Stimulated activated CD8-positive, alpha-beta memory T cell treated with anti-CD3 and anti-CD28 coated beads, Interleukin-4, amount 100 ng/mL, for 48 hours (primary cell): ENCODE data around the gene ALK.
A peak's percentile ranks its signal among the peaks of the same experiment; 100 is the strongest.

Experiments used
- DNase-seq: peaks from one replicate; pipeline ENCODE4 v3.0.0-alpha.2; 2020

The ALK gene

DNA sequence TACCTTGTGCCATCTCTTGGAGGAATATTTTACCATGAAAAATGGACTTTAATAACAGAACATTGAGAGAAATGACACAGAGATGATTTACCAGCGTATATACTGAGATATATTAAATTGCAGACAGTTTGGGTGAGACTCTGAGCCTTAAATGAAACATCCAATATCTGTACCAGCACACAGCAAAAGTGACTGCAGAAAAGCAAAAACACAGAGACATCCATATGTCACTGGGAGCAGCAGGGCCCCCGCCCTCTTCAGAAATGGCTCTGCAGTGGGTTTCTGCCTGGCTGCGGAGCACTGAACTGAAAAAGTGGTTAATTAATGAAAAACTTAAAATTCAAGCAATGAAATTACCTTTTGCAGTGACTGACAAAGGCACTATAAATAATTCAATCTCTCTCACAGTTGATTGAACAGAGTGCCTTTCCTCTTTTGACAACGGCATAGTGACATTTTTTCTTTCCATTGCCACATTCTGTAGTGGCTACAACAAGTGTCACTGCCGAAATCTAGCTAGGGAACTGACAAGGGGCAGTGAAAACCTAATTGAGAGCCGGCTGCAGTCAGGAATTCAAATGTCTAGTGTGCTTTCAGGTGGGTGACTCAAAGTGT, 353.4 kb downstream of the ALK start:
- DNase-seq: no peak

DNA sequence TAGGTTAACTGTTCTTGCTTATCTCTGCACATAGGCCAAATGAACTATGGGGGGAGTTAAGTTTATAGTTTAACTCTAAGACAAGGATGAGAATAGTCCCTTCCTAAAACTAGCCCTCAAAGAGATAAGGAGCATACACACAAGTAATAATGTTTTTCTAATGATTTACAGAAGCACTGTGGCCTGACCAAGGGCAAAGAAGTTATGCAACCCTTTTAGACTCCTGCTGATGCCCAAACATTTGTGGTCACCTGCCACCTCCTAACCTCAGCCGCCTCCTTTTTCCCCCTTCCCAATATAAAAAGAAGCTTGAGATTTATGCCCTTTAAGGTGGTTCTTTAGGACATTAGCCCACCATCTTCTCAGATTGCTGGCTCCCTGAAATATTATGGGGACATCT, 357.7 kb downstream of the ALK start:
- DNase-seq: no peak

DNA sequence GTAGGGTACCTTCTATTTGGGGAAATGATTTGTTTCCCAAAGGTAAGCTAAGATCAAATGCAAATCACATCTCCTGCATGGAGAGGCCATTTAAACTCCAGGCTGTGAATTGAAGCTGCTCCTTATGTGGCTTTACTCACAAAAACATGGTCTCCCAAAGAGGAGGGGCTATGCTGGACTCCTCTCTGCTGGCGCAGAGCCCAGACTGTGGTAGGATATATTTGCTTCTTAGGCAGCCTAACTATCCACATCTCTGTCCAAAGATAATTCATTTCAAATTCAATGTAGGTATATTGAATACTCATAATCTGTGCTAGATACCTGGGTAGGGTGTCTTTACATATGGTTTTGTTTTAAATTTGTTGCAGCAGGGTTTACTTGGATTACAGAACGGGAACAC, 358.5 kb downstream of the ALK start:
- no peak for DNase-seq

DNA sequence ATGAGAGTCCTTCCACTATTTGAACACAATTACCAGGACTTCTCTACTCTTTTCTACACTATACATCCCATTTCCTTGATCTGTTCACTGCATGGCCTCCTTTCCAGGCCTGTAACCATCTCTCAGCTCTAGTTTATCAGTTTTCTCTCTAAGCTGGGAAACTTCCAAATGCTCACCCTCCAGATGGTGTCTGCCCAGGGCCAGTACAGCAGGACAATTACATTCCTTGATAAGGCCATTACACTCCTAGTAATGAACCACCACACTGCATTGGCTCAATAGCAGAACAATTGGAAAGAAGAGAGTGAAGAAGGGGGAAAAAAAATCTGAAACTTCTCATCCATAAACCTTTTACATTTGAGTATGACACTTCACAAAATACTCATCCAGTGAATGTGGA, 359.1 kb downstream of the ALK start:
- no peak for DNase-seq

DNA sequence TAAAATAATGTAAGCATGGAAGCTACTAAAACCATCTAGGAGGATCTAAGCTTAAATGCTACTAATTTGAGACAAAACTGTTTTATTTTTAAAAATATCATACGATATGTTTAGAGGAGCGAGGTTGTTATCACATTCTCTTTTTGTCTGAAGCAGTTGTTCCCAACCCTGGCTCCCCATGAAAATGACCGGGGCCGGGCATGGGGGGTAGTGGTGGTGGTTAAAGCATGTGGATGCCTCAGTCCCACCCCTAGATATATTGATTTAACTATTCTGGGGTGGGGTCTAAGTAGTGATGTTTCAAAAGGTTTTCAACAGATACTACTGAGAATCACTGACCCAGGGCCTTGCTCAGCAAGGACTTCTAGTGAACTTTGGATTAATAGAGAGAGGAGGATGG, 359.8 kb downstream of the ALK start:
- DNase-seq: no peak

DNA sequence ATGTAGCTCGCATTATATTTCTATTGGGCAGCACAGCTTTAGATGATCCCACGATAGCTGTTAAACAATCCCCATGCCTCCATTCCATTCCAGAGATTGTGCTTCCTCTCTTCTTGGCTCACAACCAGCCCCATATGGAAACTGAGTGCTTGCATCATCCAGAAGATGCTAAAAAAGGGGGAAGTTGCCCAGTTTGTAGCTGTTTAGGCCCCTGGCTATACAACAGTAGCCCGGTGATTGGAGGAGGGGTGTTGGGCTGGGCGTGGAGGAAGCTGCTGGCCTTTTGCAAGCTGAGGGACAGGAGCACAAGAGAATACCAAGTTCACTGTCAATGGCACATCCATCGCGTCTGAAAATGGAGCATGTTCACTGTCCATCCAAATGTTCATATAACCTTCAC, 360.2 kb downstream of the ALK start:
- DNase-seq: no peak

DNA sequence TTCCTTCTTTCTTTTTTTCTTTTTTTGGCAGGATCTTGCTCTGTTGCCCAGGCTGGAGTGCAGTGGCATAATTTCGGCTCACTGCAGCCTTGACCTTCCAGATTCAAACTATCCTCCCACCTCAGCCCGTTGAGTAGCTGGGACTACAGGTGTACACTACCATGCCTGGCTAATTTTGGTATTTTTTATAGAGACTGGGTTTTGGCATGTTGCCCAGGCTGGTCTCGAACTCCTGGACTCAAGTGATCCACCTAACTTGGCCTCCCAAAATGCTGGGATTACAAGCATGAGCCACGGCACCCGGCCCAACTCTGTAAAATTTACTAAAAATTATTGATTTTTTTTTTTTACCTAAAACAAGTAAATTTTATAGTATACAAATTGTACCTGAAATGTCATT, 360.8 kb downstream of the ALK start:
- DNase-seq: no peak

DNA sequence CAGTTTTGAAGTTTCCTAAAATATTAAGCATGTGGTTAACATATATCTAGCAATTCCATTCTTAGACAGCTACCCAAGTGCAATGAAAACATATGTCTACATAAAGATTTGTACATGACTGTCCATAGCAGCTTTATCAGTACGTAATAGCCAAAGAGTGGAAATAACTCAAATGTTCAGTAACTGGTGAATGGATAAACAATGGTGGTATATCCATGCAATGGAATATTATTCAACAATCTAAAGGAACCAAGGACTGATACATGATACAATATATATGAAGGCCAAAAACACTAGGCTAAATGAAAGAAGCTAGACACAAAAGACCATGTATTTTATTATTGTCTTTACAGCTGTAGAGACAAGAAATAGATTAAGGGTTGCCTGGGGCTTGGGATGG, 361.4 kb downstream of the ALK start:
- DNase-seq: no peak

DNA sequence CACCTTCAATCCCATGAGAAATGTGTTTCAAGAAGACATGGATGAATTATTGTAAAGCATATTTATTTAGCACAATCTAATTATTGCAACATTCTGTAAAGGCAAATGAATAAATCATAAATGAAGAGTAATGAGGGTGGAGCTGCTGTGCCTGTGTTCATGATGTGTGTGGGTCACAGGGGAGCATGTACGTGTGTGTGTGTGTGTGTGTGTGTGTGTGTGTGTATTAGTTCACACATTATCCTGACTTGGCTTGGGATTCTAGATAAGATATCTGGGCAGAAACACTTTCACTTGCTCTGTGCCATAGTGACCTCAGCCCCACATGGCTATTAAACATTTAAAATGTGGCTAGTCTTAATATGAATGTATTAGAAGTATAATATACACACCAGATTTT, 361.8 kb downstream of the ALK start:
- no peak for DNase-seq

DNA sequence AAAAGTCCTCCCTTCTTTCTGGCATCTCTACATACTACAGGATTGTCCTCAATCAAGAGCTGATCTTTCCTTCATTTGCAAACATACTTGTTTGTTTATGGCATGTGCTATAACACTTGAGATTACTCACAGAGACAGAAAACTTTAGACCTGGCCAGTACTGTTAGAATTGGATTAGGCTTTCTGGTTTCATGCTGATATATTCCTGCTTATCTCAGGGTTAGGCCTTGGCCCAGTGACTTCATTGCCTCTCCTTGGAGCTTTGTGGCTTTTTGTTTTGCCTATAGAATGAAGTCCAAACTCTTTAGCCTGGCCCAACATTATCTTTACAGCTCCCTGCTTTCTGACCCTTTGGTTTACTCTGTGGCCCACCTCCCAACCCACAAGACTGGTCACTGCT, 363.3 kb downstream of the ALK start:
- DNase-seq: no peak

DNA sequence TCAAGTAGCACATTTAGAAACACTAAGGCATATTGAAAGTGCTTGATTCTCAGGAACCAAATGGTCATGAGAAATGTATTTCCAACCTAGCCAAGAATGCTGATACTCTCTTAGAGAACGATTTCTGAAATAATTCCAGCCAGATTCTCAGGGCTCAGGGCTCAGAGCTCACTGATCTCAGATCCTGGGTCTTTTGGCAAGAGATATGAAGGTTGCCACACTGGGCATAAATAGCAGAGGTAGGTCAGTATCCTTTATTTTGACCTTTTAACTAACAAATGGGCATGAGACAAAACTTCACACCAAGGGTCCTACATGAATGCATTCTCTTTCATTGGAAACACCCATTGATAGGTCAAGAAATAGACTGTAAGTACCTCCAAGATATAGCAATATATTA, 364.1 kb downstream of the ALK start:
- no peak for DNase-seq

DNA sequence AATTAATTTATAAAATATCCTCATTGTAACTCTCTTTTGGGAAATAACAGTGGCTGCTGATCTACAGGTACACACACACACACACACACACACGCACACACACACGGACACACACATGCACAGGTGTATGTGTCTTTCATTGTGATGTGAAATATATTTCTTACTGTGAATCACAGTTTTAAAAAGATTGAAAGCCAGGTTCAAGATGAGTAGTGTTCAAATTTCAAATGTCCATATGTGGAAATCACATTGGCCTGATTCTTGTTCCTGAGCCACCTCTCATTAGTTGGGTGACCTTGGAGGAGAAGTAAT, 372.4 kb downstream of the ALK start:
- no peak for DNase-seq

DNA sequence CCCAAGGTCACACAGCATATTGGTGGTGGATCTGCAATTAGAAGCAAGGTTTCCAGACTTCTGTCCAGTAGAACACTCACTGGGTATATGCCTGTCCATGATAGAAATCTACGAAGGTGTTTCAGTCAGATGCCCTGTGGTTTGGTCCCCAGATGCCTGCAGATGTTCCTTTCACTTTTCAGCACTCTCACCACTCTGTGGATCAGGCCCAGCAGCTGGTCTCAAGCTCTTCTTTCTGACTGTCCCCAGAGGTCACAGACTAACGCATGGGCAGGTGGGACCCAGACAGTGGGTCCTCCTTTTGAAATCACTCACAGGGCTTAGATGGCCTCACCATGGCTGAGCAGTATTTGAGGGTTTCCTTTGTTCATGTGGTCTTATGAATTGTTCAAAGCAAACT, 376.5 kb downstream of the ALK start:
- no peak for DNase-seq

DNA sequence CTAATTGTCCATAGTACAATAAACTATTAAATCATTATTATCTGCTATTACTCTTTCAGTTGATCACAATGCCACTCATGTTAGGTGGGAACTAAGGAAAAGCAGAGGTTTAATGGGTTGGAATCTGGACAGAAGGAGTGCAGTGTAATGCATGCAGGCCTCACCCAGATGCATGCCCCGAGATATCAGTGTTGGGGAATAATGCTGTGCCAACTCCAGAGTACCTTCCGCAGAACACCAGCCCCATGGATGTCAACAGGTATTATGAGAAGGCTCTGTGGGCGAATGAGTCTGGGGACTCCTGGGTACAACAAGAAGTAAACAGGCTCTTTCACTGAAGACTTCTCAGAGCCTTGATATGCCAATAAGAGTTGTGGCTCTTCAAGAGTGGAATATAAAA, 377.4 kb downstream of the ALK start:
- no peak for DNase-seq

DNA sequence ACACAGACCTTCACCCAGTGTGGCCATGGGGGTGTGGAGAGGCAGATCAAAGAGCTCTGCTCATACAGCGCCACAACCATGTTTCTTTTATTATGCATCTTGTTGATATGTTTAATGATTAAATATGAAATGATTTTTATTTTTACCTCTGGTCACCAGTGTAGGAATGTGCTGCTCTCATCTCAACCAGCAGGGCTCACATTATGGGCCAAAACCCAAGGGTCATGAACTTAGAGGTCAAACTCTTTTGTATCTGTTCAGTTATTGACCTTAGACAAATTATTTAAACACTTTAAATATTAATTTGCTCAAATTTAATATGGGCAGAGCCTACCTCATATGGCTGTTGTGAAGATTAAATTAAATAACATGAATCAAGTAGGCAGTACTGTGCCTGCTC, 386.2 kb downstream of the ALK start:
- DNase-seq: no peak

DNA sequence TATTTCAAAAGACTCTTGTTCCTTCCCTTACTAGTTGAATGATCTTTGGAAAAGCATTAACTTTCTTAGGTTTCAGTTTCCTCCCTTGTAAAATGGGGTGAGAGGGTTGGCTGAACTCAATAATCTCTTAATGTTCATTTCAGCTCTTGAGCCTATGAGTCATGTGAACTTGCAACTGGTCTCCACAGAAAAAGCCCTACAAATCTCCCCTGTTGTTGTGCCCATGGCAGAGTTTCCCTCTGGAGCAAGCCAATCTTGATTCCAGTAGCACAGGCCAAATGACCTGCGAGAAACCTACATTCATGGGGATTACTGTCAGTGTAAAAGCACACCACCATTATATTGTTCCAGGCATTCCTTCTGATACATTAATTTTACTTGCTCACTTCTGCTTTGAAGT, 388.9 kb downstream of the ALK start:
- no peak for DNase-seq

DNA sequence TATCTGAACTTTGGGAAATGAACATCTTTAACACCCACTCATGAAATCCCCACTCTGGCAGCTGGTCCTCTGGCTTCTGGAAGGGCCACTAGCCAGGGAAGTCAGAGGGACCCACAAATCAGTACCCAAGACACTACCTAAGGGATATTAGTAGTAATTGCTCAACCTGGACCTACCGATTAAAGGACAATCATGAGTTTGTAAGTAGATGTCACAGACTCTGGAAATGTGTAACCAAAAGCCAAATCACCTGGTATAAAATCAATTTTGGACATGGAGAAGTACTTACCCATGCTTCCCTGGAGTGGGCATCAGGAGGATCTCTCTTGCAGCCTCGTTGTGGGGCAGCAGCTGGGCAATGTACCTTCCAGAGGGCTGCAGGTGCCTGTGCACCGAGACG, 389.8 kb downstream of the ALK start:
- DNase-seq: no peak

DNA sequence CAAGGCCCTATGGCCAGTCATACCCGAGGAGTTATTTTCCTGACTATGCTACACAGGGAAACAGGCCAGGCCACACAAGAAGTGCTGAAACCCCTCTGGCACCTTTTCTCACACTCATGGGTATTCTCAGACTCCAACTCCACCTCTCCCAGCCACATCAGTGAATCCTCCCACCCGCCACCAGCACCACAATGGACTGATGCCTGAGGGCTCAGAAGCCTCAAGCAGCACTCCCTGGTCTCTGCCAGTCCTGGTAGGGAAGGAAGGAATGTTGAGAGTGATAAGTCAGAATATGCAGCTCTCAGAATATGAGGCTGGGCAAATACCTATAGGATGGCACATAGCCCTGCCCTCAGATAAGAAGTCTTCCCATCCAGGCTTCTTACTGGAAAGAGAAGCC, 391.1 kb downstream of the ALK start:
- DNase-seq: no peak

DNA sequence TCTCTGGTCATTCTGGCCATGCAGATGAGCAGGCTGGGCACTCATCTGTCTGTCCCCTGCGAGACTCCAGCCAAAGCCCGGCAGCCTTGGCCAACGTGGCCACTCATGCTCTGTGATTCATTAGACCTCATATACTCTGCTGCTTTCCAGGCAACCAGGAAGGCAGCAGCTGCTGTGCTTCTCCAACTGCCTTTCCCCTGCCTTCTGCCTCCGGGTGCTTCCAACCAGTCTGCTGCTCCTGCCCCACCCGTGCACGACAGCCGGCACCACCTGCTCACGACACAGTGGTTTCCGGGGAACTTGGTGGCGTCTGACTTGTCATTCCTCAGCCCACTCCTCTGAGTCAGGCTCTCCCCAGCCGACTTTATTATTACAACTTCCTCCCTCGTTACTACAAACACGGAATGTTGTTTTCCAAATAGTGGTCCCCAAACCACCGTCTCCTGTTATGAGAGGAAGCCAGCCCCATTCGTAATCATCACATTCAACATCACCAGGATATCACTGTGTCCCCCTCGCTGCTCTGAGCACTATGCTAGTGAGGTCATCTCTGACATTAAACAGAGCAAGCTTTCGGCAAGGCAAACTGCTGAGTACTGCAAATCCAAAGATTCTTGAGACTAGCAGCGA, 392.4 kb downstream of the ALK start:
- peak; percentile 60 for DNase-seq

DNA sequence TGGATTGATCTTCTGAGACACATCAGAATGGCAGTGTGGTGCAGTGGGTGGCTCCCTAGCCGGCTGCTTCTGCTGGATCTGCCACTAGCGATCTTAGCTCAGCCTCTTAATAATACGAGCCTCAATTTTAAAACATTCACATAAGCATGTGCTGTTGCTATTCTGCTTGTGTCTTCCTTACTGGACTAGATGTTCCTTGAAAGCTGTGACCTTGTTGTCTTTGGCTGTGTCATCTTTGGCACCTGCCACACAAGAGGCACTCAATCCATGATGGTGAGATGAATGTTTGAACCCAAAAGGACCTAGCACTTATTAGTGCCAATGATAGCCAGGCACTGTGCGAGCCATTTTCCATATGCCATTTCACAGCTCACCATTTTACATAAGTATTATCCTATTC, 393.0 kb downstream of the ALK start:
- no peak for DNase-seq

DNA sequence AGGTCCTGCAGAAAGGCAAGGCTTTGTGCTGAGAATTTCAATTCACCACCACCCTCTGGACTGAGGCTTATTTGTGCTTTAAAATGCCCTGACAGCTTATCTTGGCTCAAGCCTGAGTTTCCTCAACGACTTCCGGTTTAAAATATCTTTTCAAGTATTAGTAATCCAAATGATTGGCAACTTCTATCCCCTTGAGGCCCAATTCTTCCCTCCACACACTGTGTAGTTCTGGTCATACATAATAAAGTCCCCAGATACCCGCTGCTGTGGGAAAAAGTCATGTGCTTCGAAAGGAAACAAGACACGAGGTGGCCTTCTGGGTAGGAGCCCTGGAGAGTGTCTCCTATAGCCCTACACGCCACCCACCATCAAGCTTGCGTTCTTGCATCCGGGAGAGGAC, 393.4 kb downstream of the ALK start:
- no peak for DNase-seq

DNA sequence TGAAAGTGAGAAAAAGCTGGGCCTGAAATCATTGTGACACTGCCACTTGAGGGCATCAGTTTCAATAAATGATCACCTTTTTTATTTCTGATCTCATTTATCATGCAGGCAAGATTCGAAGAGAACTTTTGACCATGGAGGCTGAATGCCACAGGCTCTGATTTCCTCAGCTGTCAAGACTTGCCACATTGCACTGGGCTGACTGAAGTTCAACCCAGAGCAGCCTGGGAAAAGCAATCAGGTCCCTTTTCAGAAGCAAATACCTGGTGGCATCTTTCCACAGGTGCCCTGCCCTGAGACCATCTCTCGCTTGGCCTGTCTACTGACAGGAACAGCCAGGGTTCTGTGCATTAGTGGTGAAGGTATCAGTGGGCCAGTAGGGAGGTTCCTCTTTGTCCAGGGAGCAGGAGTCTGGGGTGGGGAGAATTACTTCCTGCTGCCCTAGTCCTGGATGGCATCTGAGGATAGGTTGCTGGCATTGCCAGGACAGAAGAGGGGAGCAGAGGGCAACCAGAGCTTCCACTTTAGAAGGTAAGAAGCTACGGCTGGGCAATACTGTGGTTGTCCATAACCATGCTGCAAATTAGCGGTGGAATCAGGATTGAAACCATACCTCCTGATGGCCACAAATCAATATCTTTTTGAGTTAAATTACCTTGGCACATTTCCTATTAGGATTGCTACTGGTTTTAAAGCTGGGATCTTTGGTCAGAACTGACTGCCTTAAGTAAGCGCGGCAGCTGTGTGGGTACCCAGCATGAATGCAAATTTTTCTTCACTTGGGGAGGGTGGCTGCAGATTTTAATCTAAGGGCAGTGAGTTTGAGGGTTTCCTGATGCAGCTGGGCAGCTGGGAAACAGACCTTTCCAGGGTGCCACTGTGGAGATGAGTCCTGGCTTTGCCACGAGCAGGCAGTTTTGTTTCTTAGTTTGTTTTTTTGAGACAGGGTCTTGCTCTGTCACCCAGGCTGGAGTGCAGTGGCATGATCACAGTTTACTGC, 394.5 kb downstream of the ALK start:
- no peak for DNase-seq

DNA sequence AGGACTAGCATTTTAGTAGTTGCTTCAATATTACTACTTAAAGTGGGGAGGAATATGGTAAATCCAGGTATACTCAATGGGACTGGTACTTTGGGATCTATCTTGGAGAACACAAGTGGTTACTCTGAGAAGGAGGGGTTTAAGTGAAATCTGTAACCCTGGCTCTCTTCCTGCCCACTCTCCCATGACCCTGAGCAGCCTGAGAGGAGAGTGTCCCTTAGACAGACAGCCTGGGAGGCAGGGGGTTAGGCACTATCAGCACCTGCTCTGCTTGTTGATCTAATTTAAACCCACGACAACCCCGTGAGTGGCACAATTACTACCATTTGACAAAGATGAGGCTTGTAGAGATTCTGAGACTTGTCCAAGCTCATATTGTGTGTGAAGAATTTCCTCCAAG, 395.5 kb downstream of the ALK start:
- no peak for DNase-seq

DNA sequence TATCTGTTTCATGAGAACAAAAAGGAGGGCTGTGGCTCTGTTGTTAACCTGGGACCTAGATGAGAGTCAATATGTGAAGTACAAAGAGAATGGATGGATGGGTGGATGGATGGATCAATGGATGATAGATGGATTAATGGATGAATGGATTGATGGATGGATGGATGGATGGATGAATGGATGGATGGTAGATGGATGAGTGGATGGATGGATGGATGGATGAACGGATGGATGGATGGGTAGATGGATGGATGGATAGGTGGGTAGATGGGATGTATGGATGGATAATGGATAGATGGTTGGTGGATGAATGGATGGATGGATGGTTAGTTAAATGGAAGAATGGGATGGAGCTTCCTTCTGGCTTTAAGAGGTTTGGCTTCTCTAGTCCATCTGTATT, 396.7 kb downstream of the ALK start:
- DNase-seq: no peak
